ENCODE data around the gene ROBO2.

ROBO2 gene

DNA sequence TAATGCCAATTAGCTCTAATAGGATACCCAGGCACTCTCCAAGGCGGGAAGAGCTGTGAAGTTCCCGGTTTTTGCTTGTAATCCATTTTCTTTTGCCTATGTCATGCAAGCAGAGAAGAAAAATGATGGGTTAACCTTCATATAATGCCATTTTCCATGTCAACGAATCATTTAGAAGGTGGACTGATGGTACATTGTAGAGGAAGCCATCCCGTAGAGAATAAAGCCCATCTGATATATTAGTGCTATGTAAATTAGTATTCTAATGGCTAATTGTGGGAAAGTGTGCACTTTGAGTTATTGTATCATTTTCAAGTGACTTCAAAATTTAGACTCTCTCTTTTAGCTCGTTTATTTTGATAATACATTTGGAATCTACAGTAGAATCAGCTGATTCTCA, 509.1 kb downstream of the ROBO2 start:
- no peak overlapping the region for H3K4me3 ChIP-seq (ENCODE audit: low read length)
- DNase-seq (ENCODE audit: low read depth), result no peak
- TF ChIP-seq, protein P1, sequence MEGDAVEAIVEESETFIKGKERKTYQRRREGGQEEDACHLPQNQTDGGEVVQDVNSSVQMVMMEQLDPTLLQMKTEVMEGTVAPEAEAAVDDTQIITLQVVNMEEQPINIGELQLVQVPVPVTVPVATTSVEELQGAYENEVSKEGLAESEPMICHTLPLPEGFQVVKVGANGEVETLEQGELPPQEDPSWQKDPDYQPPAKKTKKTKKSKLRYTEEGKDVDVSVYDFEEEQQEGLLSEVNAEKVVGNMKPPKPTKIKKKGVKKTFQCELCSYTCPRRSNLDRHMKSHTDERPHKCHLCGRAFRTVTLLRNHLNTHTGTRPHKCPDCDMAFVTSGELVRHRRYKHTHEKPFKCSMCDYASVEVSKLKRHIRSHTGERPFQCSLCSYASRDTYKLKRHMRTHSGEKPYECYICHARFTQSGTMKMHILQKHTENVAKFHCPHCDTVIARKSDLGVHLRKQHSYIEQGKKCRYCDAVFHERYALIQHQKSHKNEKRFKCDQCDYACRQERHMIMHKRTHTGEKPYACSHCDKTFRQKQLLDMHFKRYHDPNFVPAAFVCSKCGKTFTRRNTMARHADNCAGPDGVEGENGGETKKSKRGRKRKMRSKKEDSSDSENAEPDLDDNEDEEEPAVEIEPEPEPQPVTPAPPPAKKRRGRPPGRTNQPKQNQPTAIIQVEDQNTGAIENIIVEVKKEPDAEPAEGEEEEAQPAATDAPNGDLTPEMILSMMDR (conservative IDR thresholded peaks at IDR 0.05; ENCODE audit: low read depth, low read length), result no peak

DNA sequence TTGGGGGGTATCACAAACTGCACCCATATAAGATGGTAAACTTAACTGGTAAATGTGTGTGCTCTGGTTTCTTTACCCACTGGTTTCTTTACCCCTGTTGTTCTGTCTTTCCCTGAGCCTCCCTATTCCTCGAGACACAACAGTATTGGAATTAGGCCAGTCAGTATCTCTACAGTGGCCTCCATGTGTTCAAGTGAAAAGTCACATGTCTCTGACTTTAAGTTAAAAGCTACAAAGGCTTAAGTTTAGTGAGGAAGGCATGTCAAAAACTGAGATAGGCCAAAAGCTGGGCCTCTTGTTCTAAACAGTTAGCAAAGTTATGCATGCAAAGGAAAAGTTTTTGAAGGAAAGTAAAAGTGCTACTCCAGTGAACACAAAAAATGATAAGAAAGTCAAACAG, 513.3 kb downstream of the ROBO2 start:
- TF ChIP-seq, protein P1 (conservative IDR thresholded peaks at IDR 0.05; ENCODE audit: low read depth, low read length), result no peak
- no peak for DNase-seq (ENCODE audit: low read depth)
- no peak overlapping the region for H3K4me3 ChIP-seq (ENCODE audit: low read length)

DNA sequence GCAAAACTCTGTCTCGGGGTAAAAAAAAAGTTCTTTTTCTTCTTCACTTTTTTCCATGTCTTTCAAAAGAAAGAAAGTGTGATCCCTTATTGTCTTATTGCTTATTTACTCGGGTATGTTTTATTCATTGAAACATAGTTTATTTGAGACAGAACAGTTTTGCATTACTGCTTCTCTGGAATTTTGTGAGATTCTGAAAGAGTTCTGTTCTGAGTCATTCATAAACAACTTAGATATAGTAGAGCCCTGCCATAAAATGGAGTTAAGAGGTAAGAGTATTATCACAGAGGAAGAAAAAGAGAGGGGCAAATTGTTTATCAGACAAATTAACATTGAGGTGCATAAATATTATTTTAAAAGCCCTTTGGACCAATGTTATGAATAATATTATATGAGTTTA, 522.2 kb downstream of the ROBO2 start:
- TF ChIP-seq, protein P1 (conservative IDR thresholded peaks at IDR 0.05; ENCODE audit: low read depth, low read length), result no peak

DNA sequence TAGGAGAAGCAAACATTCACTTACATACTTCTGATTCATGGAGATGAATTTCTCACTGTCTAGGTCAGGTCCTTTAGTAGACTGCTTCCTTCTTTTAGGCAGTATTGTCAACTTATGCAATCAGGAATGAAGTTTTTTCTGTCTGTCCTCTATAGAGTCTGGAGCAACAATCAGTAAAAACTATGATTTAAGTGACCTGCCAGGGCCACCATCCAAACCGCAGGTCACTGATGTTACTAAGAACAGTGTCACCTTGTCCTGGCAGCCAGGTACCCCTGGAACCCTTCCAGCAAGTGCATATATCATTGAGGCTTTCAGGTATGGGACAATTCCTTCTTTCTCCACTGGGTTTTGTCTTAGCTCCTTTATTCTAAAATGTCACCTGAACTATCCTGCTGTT, 523.1 kb downstream of the ROBO2 start:
- TF ChIP-seq, protein P1 (conservative IDR thresholded peaks at IDR 0.05; ENCODE audit: low read depth, low read length), result no peak
- no peak overlapping the region for H3K4me3 ChIP-seq (ENCODE audit: low read length)
- no peak for DNase-seq (ENCODE audit: low read depth)

More for the DNA sequence above, 522.2 kb downstream of the ROBO2 start:
- H3K4me3 ChIP-seq (ENCODE audit: low read length), result no peak overlapping the region
- no peak for DNase-seq (ENCODE audit: low read depth)

DNA sequence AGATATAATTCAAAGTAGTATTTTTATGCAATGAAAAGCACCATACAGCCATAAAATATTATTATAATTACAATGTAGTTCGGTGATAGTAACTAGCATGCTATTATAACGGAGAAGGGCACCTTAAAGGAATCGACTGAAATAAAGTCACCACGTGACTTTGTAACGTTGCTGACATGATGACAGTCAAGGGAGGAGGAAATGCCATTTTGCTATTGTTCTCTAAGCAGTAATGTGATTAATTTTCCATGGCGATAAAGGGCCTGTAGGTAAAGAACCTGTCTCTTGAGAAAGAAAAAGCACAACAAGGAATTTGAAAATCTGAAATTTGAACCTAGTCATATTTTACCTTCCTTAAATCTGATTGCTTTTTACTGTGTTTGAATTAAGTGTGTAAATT, 526.2 kb downstream of the ROBO2 start:
- TF ChIP-seq, protein P1 (conservative IDR thresholded peaks at IDR 0.05; ENCODE audit: low read depth, low read length), result no peak
- H3K4me3 ChIP-seq (ENCODE audit: low read length), result no peak overlapping the region
- DNase-seq (ENCODE audit: low read depth), result no peak

DNA sequence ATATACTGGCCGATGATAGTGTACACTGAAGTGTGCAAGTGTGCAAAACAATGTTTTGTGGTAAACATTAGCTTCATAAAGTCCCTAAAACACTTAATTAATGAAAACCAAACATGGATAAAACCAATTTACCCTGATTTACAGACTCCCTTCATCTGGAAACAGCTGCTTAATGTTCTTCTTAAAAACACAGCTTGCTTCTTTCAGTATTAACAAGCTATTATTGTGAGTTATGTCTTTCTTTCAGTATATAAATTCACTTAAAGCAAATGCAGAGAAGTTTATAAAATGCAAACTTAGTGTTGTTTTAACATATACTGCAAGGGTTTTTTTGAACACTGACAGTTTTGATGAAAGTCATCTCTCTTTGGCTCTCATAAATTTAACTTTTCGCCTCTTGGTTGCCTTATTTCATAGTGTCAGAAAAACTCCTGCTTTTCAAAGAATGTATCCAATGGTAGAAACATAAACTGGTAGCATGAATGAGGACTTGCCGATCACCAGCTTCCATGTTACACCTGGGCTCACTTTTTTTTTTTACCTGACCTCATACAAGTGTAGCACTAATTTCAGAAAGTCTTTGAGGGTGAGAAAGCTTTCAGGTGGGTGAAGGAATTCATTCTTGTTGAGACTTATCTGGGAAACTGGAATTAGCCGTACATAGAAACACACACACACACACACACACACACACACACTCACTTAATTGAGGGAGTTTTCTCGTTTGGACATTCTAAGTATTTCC, 532.2 kb downstream of the ROBO2 start:
- TF ChIP-seq, protein P1 (conservative IDR thresholded peaks at IDR 0.05; ENCODE audit: low read depth, low read length), result no peak
- DNase-seq (ENCODE audit: low read depth), result no peak
- H3K4me3 ChIP-seq (ENCODE audit: low read length), result no peak overlapping the region

DNA sequence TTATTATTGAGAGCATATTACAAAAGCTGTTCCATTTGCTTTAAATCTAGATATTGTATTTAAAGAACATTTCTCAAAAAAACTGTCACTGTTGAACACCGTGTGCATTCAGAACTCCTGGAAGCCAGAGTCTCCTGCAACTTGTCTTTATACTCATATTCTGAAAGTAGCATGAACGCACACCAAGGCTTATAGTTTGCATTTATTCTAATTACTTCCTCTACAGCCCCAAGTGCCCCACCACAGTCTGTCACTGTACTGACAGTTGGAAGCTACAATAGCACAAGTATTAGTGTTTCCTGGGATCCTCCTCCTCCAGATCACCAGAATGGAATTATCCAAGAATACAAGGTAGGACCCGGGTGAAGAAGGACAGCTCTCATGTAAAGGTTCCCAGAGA, 537.4 kb downstream of the ROBO2 start:
- H3K4me3 ChIP-seq (ENCODE audit: low read length), result no peak overlapping the region
- TF ChIP-seq, protein P1 (conservative IDR thresholded peaks at IDR 0.05; ENCODE audit: low read depth, low read length), result no peak
- DNase-seq (ENCODE audit: low read depth), result no peak
